Large intestine (tissue), 3 donors: ENCODE results near the gene CD164L2. TPM values are rescaled to one million over a fixed set of nuclear protein-coding genes. Genes with fewer than 3 reads are reported as not detected.

ENCODE experiments used
- DNase-seq, 2 donors: peaks; one replicate each; pipeline versions ENCODE4 v3.0.0 to v3.0.0-alpha.2; 2013
- H3K27ac ChIP-seq: one replicate; pipeline ENCODE4 v1.5.1; 2013; ENCODE audit warnings: low read length
- H3K27me3 ChIP-seq: 2 replicates; pipeline ENCODE4 v1.6.1; 2013; ENCODE audit warnings: low read length; ENCODE audit not compliant: control insufficient read depth, insufficient read depth
- H3K36me3 ChIP-seq: 2 replicates; pipeline ENCODE4 v1.6.1; 2013; ENCODE audit warnings: low read length; ENCODE audit not compliant: control insufficient read depth, insufficient read depth
- H3K4me1 ChIP-seq: one replicate; pipeline ENCODE4 v1.6.1; 2013; ENCODE audit warnings: low read length; ENCODE audit not compliant: control insufficient read depth, insufficient read depth
- H3K4me3 ChIP-seq: one replicate; pipeline ENCODE4 v1.5.1; 2013; ENCODE audit warnings: low read length
- H3K9me3 ChIP-seq: one replicate; pipeline ENCODE4 v1.6.1; 2013; ENCODE audit warnings: mild to moderate bottlenecking, low read depth, low read length, moderate library complexity; ENCODE audit not compliant: control insufficient read depth
- WGBS: methylation state at CpG from one replicate; pipeline ENCODE4 v1.1.5; 2013; ENCODE audit warnings: low lambda C conversion rate; ENCODE audit not compliant: insufficient coverage; 5-methylcytosine and 5-hydroxymethylcytosine counted together
- polyA plus RNA-seq: library from polyadenylated mRNA; unstranded; fragments of 120-200 nt; gene quantifications from one replicate; pipeline ENCODE4 v1.2.1, GENCODE V29; 2013

Gene CD164L2
- polyA plus RNA-seq, 1 donor: not detected

GRCh38 chr1:27374362-27375086 lies 8.6 kb downstream of the CD164L2 start, which contains the start of gene FCN3:
TSS of gene FCN3 (minus strand) at chr1:27374824. CDS start at chr1:27374818, 6 bp downstream.
- Histone ChIP-seq H3K4me3 (no peak within 1 kb of the TSS), H3K27me3 (no peaks in the 10 kb centered on the region), H3K9me3 (no peaks in the 10 kb centered on the region), H3K4me1 (no peaks in the 10 kb centered on the region), H3K27ac (no peak within 1 kb of the TSS), H3K36me3 (no peaks in the 10 kb centered on the region)
- WGBS: no CpG with 5 or more reads among the region's 4 CpGs
- DNase-seq: no peak

- no peaks in the 10 kb centered on the region for H3K4me1 ChIP-seq
- WGBS: no CpG with 5 or more reads among the region's 11 CpGs
- no peak overlapping the region for H3K4me3 ChIP-seq
These were observed 10.1 kb downstream of the CD164L2 start for GRCh38 chr1:27372808-27373690.

GRCh38 chr1:27372022-27372807 lies 10.9 kb downstream of the CD164L2 start:
- Histone ChIP-seq H3K27ac (no peak overlapping the region), H3K36me3 (no peaks in the 10 kb centered on the region), H3K27me3 (no peaks in the 10 kb centered on the region), H3K9me3 (no peaks in the 10 kb centered on the region), H3K4me1 (peaks cover 2% of the 10 kb centered on the region), H3K4me3 (no peak overlapping the region)
- WGBS: no CpG with 5 or more reads among the region's 19 CpGs
- DNase-seq: no peak

More at GRCh38 chr1:27372808-27373690, 10.1 kb downstream of the CD164L2 start:
- Histone ChIP-seq H3K27ac (no peak overlapping the region), H3K9me3 (no peaks in the 10 kb centered on the region), H3K36me3 (no peaks in the 10 kb centered on the region), H3K27me3 (no peaks in the 10 kb centered on the region)
- DNase-seq: no peak

GRCh38 chr1:27368869-27369582 lies 14.1 kb downstream of the CD164L2 start:
- H3K27ac ChIP-seq: no peak overlapping the region
- no peaks in the 10 kb centered on the region for H3K27me3 ChIP-seq
- DNase-seq: no peak
- no peaks in the 10 kb centered on the region for H3K9me3 ChIP-seq
- no peaks in the 10 kb centered on the region for H3K36me3 ChIP-seq
- H3K4me3 ChIP-seq: no peak overlapping the region
- peaks cover 21% of the 10 kb centered on the region for H3K4me1 ChIP-seq
- no CpG with 5 or more reads among the region's 13 CpGs for WGBS

GRCh38 chr1:27367160-27367650 lies 15.9 kb downstream of the CD164L2 start:
- peak overlapping the region; percentile 86 for H3K27ac ChIP-seq
- peak overlapping the region; percentile 67 for H3K4me3 ChIP-seq
- H3K9me3 ChIP-seq: no peaks in the 10 kb centered on the region
- peaks cover 5% of the 10 kb centered on the region for H3K36me3 ChIP-seq
- DNase-seq: no peak
- no CpG with 5 or more reads among the region's 8 CpGs for WGBS
- no peaks in the 10 kb centered on the region for H3K27me3 ChIP-seq
- peaks cover 21% of the 10 kb centered on the region for H3K4me1 ChIP-seq

- Histone ChIP-seq H3K27ac (peak within 1 kb of the TSS; percentile 90), H3K4me3 (peak within 1 kb of the TSS; percentile 67), H3K4me1 (peaks cover 21% of the 10 kb centered on the region), H3K27me3 (no peaks in the 10 kb centered on the region), H3K9me3 (no peaks in the 10 kb centered on the region), H3K36me3 (peaks cover 5% of the 10 kb centered on the region)
- no CpG with 5 or more reads among the region's 67 CpGs for WGBS
- DNase-seq: peak; percentile 67 to 83
These were observed 16.5 kb downstream of the CD164L2 start, which contains the start of gene MAP3K6 for GRCh38 chr1:27366411-27367159. TSS of gene MAP3K6 (minus strand) at chr1:27366961. CDS start at chr1:27366597, 364 bp downstream.

GRCh38 chr1:27366113-27366410 lies 17.1 kb downstream of the CD164L2 start:
- H3K27ac ChIP-seq: peak overlapping the region; percentile 90
- DNase-seq: peak; percentile 64 to 75
- H3K4me3 ChIP-seq: peak overlapping the region; percentile 62
- H3K27me3 ChIP-seq: no peaks in the 10 kb centered on the region
- H3K36me3 ChIP-seq: peaks cover 5% of the 10 kb centered on the region
- H3K4me1 ChIP-seq: peaks cover 21% of the 10 kb centered on the region
- WGBS: no CpG with 5 or more reads among the region's 30 CpGs
- no peaks in the 10 kb centered on the region for H3K9me3 ChIP-seq

GRCh38 chr1:27365372-27366112 lies 17.6 kb downstream of the CD164L2 start:
- Histone ChIP-seq H3K4me3 (peak overlapping the region; percentile 62), H3K27me3 (peaks cover 5% of the 10 kb centered on the region), H3K27ac (peak overlapping the region; percentile 90), H3K9me3 (no peaks in the 10 kb centered on the region), H3K4me1 (peaks cover 21% of the 10 kb centered on the region), H3K36me3 (peaks cover 5% of the 10 kb centered on the region)
- no CpG with 5 or more reads among the region's 40 CpGs for WGBS
- DNase-seq: peak; percentile 83 to 92
